Measurements from ENCODE around the gene VAPA.

- TF ChIP-seq USF2 (IDR thresholded peaks at IDR 0.05; ENCODE audit: low read depth, low read length) (no peak), CTCF (conservative IDR thresholded peaks at IDR 0.05; ENCODE audit: low read depth, low read length) (peak; percentile 70), SMC3 (IDR thresholded peaks at IDR 0.05; ENCODE audit: low read depth, low read length) (peak; percentile 64), MAFK (IDR thresholded peaks at IDR 0.05; ENCODE audit: low read depth, low read length) (no peak), POLR2A (IDR thresholded peaks at IDR 0.05; ENCODE audit: low read depth, low read length) (no peak), RFX5 (IDR thresholded peaks at IDR 0.05; ENCODE audit: low read depth, low read length) (no peak), MXI1 (IDR thresholded peaks at IDR 0.05; ENCODE audit: borderline replicate concordance, low read depth, low read length) (no peak), CEBPB (IDR thresholded peaks at IDR 0.05; ENCODE audit: low read depth, low read length) (no peak), RAD21 (IDR thresholded peaks at IDR 0.05; ENCODE audit: low read length) (peak; percentile 76), RCOR1 (IDR thresholded peaks at IDR 0.05; ENCODE audit: insufficient replicate concordance, low read length) (no peak)
Observed at GRCh38 chr18:9951022-9951859, 37.4 kb downstream of the VAPA start.

Data from IMR-90 (cell line).